PC-3 (cell line): ENCODE data around the gene RANBP3.
A peak's percentile ranks its signal among the peaks of the same experiment; 100 is the strongest.

Experiments used
- CTCF ChIP-seq: fragments of 300-600 bp; sonication (generic); conservative IDR thresholded peaks from 2 replicates; pipeline ENCODE4 v1.5.1; 2017; ENCODE audit warnings: antibody characterized with exemption, low read depth, mild to moderate bottlenecking, low read length
- EZH2 ChIP-seq: fragments of 300-600 bp; sonication (generic); IDR thresholded peaks from one replicate; pipeline ENCODE4 v1.6.1; 2017; ENCODE audit warnings: antibody characterized with exemption, mild to moderate bottlenecking, low read length; ENCODE audit not compliant: unreplicated experiment
- EZH2phosphoT487 ChIP-seq: fragments of 300-600 bp; sonication (generic); IDR thresholded peaks from 2 replicates; pipeline ENCODE4 v1.6.1; 2018; ENCODE audit warnings: mild to moderate bottlenecking, antibody characterized with exemption, low read length, borderline replicate concordance

- TF ChIP-seq CTCF (peak; percentile 23; the same call in 1 of the 2 replicates), EZH2phosphoT487 (no peak), EZH2 (no peak)
Measured at GRCh38 chr19:6022570-6023064, 44.7 kb upstream of the RANBP3 start.
